Naive thymus-derived CD4-positive, alpha-beta T cell (primary cell): ENCODE results near the gene COX7B. TPM values are rescaled to one million over a fixed set of nuclear protein-coding genes. Genes with fewer than 3 reads are reported as not detected.
"Not testable (repeated sequence)": the region's sequence is repeated elsewhere in the genome, so short reads cannot be mapped to it uniquely, and the experiment has no call there.

Experiments
- ATAC-seq: fragments of 150-1000 bp; cut with Tn5 transposase; 2 replicates; pipeline ENCODE4 v1.10.0; 2021; ENCODE audit warnings: mild to moderate bottlenecking, moderate library complexity
- CTCF ChIA-PET: fragments of 350-600 bp; sonication (Branson Sonifier 250); formaldehyde crosslinking; loops from one replicate; lab custom pipeline; 2021; ENCODE audit warnings: antibody characterized with exemption; lab: Charles Lee
- POLR2A ChIA-PET: fragments of 350-600 bp; sonication (Branson Sonifier 250); formaldehyde crosslinking; loops from one replicate; lab custom pipeline; 2021; ENCODE audit warnings: antibody characterized with exemption, inconsistent platforms; lab: Charles Lee
- DNase-seq, 9 donors: peaks; one replicate each; pipeline versions ENCODE4 v3.0.0 to v3.0.0-alpha.2; 2020 to 2022; ENCODE audit warnings: mixed read lengths in 1 of 9
- H3K27ac ChIP-seq: one replicate; pipeline ENCODE4 v1.7.0; 2013; ENCODE audit warnings: mild to moderate bottlenecking, low read depth, low read length, moderate library complexity
- H3K27me3 ChIP-seq, 2 donors: one replicate each; pipeline ENCODE4 v1.7.0; 2013; ENCODE audit warnings: low read length in 2 of 2, mild to moderate bottlenecking in 2 of 2, moderate library complexity in 2 of 2; ENCODE audit not compliant: control insufficient read depth in 2 of 2, insufficient read depth in 2 of 2
- H3K36me3 ChIP-seq, 3 experiments: 1 replicate in 2 of 3; 2 replicates in 1 of 3; pipeline ENCODE4 v1.7.0; 2013; ENCODE audit warnings: low read length in 3 of 3, mild to moderate bottlenecking in 3 of 3, moderate library complexity in 1 of 3; ENCODE audit not compliant: insufficient read depth in 3 of 3, control insufficient read depth in 2 of 3
- H3K4me1 ChIP-seq, 2 donors: one replicate each; pipeline ENCODE4 v1.7.0; 2013; ENCODE audit warnings: low read length in 2 of 2, mild to moderate bottlenecking in 2 of 2, moderate library complexity in 1 of 2; ENCODE audit not compliant: control insufficient read depth in 2 of 2, insufficient read depth in 2 of 2
- H3K4me3 ChIP-seq: 2 replicates; pipeline ENCODE4 v1.7.0; 2013; ENCODE audit warnings: mild to moderate bottlenecking, low read length
- H3K9me3 ChIP-seq, 3 experiments: 1 replicate in 2 of 3; 2 replicates in 1 of 3; pipeline ENCODE4 v1.7.0; 2013; ENCODE audit warnings: low read length in 3 of 3; ENCODE audit not compliant: control insufficient read depth in 2 of 3
- H3K27ac Mint-ChIP-seq, 9 donors: one replicate each; pipeline ENCODE4 v1.8.0; 2020 to 2022; ENCODE audit warnings: mixed read lengths in 9 of 9, mild to moderate bottlenecking in 8 of 9, moderate library complexity in 5 of 9, inconsistent platforms in 2 of 9
- H3K27me3 Mint-ChIP-seq, 5 donors: one replicate each; pipeline ENCODE4 v1.8.0; 2021 to 2022; ENCODE audit warnings: mixed read lengths in 5 of 5, mild to moderate bottlenecking in 1 of 5
- H3K36me3 Mint-ChIP-seq, 5 donors: one replicate each; pipeline ENCODE4 v1.8.0; 2020 to 2022; ENCODE audit warnings: mixed read lengths in 5 of 5, mild to moderate bottlenecking in 3 of 5, inconsistent platforms in 1 of 5
- H3K4me1 Mint-ChIP-seq, 7 donors: one replicate each; pipeline ENCODE4 v1.8.0; 2020 to 2022; ENCODE audit warnings: mixed read lengths in 7 of 7, mild to moderate bottlenecking in 3 of 7, inconsistent platforms in 1 of 7
- H3K4me3 Mint-ChIP-seq, 10 donors: one replicate each; pipeline ENCODE4 v1.8.0; 2020 to 2022; ENCODE audit warnings: mild to moderate bottlenecking in 10 of 10, mixed read lengths in 10 of 10, moderate library complexity in 6 of 10, inconsistent platforms in 2 of 10
- H3K9me3 Mint-ChIP-seq, 11 donors: one replicate each; pipeline ENCODE4 v1.8.0; 2020 to 2022; ENCODE audit warnings: mixed read lengths in 11 of 11, mild to moderate bottlenecking in 4 of 11, inconsistent platforms in 1 of 11, moderate library complexity in 1 of 11
- intact Hi-C, 2 donors: fragments of 100-400 bp; cut with micrococcal nuclease; formaldehyde crosslinking; loops; one replicate each; pipeline ENCODE4 v1.15.1; 2023
- polyA plus RNA-seq, 2 donors: library from polyadenylated mRNA; unstranded; fragments of 300-500 nt; fragmentation: Illumina TruSeq; gene quantifications; one replicate each; pipeline ENCODE4 v1.2.3, GENCODE V29; 2021
- total RNA-seq, 6 experiments: library from RNA in 5 of 6; stranded (reverse) in 5 of 6; gene quantifications; 1 replicate in 5 of 6; 2 replicates in 1 of 6; pipeline ENCODE4 v1.2.3 and lab custom pipeline; 2021 to 2026

COX7B gene, protein sequence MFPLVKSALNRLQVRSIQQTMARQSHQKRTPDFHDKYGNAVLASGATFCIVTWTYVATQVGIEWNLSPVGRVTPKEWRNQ
- total RNA-seq, result 100 to 1,000 TPM in 4 of 5 experiments, 10 to 100 TPM in 1; 98.9 to 261 (median 103) TPM
- 100 to 1,000 TPM; 324 to 402 TPM for polyA plus RNA-seq
- total RNA-seq (lab: John Stamatoyannopoulos, UW), result 28.4 reads per million, percentile 58 among the genes with 10 or more reads in this experiment

DNA sequence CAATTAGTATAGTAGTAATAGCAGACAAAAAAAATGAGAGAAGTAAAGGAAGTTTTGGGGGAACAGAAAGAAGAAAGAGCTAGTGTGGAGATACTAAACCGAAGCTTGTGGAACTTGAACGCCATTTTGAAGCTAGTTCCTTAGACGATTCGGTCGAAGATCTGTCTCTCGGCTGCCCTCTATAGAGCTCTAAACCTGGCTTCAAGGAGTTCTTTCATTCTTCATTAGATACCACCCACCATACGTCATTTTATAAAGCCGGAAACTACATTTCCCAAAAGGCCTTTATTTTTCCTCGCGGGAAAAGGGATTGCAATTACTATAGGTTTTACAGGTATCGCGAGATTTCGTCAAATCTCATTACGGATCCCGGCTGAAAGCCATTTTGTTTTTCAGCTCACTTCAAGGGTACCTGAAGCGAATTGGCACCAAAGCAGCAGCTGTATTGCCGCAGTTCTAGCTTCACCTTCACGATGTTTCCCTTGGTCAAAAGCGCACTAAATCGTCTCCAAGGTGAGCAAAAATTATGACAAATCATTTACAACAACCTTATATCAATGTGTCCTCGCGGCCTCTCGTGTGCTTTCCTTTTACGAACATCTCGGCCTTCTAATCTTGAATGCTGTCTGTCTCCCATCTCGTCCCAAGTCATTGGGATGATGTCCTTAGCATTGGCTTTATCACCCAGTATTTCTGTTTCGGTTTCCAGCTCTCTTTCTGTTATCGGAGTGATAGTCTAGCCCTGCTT, at the start of gene COX7B:
TSS of gene COX7B (plus strand) at position 388 of the 748 bp plus-strand sequence. CDS start at position 474, 86 bp downstream.
- H3K36me3 Mint-ChIP-seq, result peaks cover 0 to 16% (median 3%) of the 10 kb centered on the region in 5 donors
- H3K27ac Mint-ChIP-seq, result peak within 1 kb of the TSS; percentile 91 to 97 (median 96)
- no peaks in the 10 kb centered on the region for H3K9me3 ChIP-seq
- H3K36me3 ChIP-seq, result peaks cover 0 to 5% (median 0%) of the 10 kb centered on the region in 3 experiments
- intact Hi-C loops, result loop anchor here (1.0 to 10.0 kb wide), 20 partner anchors 11 to 1752 kb away; partner anchors contain the start of genes ATP7A (in 2 of the 2), ATRX (in 2 of the 2), ITM2A (in 2 of the 2) and PGK1 (in 2 of the 2)
- H3K4me1 ChIP-seq, result peaks cover 6 to 8% of the 10 kb centered on the region in 2 donors
- ATAC-seq (peak; percentile 77), DNase-seq (peak; percentile 17 to 93 (median 87))
- no peaks in the 10 kb centered on the region for H3K9me3 Mint-ChIP-seq
- H3K27me3 ChIP-seq, result no peaks in the 10 kb centered on the region
- peak within 1 kb of the TSS; percentile 87 to 98 (median 92) for H3K4me3 Mint-ChIP-seq
- H3K4me1 Mint-ChIP-seq, result peaks cover 4 to 31% (median 22%) of the 10 kb centered on the region in 7 donors
- POLR2A ChIA-PET, result interaction anchor here (0.8 to 3.9 kb wide), 10 partner anchors 11 to 1751 kb away, joined by 3 to 62 read pairs (median 4); partner anchors contain the start of genes ATP7A and ATRX
- CTCF ChIA-PET, result interaction anchor here (0.7 to 2.1 kb wide), 5 partner anchors 11 to 1182 kb away, joined by 3 to 15 read pairs (median 5); partner anchors contain the start of gene ATP7A
- H3K27me3 Mint-ChIP-seq, result no peaks in the 10 kb centered on the region
- peak within 1 kb of the TSS; percentile 89 for H3K27ac ChIP-seq
- peak within 1 kb of the TSS; percentile 75 for H3K4me3 ChIP-seq

DNA sequence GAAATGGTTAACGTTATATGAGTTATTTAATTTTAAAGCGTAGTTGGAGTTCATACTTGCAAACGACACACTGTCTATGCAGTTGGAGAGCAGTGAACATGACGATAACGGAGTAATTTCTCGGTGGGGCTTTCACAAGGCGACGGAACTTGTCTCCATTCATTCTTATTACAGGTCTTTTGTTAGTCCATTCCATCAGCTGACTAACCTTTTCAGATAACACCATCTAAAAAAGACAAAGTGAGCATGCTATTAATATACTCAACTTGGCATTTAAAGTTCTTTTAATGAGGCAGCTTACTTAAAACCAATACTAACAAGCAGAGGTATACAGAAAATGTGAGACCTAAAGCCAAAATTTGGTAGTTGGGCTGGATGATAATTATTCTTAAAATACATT, 23.9 kb upstream of the COX7B start:
- Mint-ChIP-seq H3K9me3 (peaks cover 0 to 2% (median 0%) of the 10 kb centered on the region in 11 donors), H3K4me3 (no peak overlapping the region), H3K27ac (no peak overlapping the region), H3K36me3 (peaks cover 4 to 22% (median 18%) of the 10 kb centered on the region in 5 donors), H3K27me3 (no peaks in the 10 kb centered on the region), H3K4me1 (peaks cover 4 to 14% (median 4%) of the 10 kb centered on the region in 7 donors)
- Histone ChIP-seq H3K36me3 (peaks cover 0 to 3% (median 0%) of the 10 kb centered on the region in 3 experiments), H3K4me3 (no peak overlapping the region), H3K9me3 (no peaks in the 10 kb centered on the region), H3K27me3 (no peaks in the 10 kb centered on the region), H3K27ac (no peak overlapping the region), H3K4me1 (no peaks in the 10 kb centered on the region)
- ChIA-PET CTCF (no interaction called here), POLR2A (no interaction called here)
- DNase-seq (no peak), ATAC-seq (no peak)
- intact Hi-C loops, result no loop called here

DNA sequence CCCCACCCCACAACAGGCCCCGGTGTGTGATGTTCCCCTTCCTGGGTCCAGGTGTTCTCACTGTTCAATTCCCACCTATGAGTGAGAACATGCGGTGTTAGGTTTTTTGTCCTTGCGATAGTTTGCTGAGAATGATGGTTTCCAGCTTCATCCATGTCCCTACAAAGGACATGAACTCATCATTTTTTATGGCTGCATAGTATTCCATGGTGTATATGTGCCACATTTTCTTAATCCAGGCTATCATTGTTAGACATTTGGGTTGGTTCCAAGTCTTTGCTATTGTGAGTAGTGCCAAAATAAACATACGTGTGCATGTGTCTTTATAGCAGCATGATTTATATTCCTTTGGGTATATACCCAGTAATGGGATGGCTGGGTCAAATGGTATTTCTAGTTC, 17.9 kb upstream of the COX7B start:
- H3K27ac ChIP-seq, ATAC-seq, H3K4me1 Mint-ChIP-seq, H3K4me1 ChIP-seq, H3K27me3 ChIP-seq, DNase-seq, POLR2A ChIA-PET, H3K4me3 Mint-ChIP-seq, H3K36me3 ChIP-seq, H3K27ac Mint-ChIP-seq, H3K9me3 Mint-ChIP-seq, H3K4me3 ChIP-seq, intact Hi-C loops, CTCF ChIA-PET, H3K27me3 Mint-ChIP-seq, H3K9me3 ChIP-seq: not testable (repeated sequence)
- H3K36me3 Mint-ChIP-seq, result peaks cover 0 to 20% (median 7%) of the 10 kb centered on the region in 5 donors

DNA sequence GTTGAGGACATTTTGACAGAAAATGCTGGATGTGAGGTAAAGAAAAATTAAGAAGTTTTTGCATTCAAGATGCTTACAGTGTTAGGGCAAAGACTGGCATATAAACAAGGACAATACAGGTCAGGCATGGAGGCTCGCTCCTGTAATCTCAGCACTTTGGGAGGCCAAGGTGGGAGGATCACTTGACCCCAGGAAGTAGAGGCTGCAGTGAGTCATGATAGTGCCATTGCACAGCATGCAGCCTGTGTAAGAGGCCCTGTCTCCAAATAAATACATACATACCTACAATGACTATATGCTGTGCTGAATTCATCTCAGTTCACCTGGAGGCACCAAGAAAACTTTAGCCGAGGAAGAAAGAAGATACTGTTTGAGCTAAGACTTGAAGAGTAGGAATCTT, 6.4 kb upstream of the COX7B start:
- CTCF ChIA-PET, result no interaction called here
- POLR2A ChIA-PET, result interaction anchor here (1.4 kb wide), 1 partner anchor 18 kb away, joined by 3 read pairs; the partner anchor contains the start of gene ATP7A
- Histone ChIP-seq H3K36me3 (no peaks in the 10 kb centered on the region), H3K4me1 (peaks cover 4 to 15% of the 10 kb centered on the region in 2 donors), H3K27me3 (no peaks in the 10 kb centered on the region), H3K9me3 (no peaks in the 10 kb centered on the region), H3K27ac (no peak overlapping the region), H3K4me3 (no peak overlapping the region)
- Mint-ChIP-seq H3K4me1 (peaks cover 7 to 43% (median 41%) of the 10 kb centered on the region in 7 donors), H3K27ac (peak overlapping the region in 2 of 9 donors; percentile 28 to 56), H3K9me3 (no peaks in the 10 kb centered on the region), H3K36me3 (peaks cover 3 to 15% (median 8%) of the 10 kb centered on the region in 5 donors), H3K4me3 (peak overlapping the region; percentile 10 to 96 (median 36)), H3K27me3 (no peaks in the 10 kb centered on the region)
- intact Hi-C loops, result loop anchor here (10.0 kb wide), 5 partner anchors 208 to 1472 kb away; partner anchors contain the start of gene ITM2A (in 1 of the 2)
- DNase-seq, result no peak
- no peak for ATAC-seq

DNA sequence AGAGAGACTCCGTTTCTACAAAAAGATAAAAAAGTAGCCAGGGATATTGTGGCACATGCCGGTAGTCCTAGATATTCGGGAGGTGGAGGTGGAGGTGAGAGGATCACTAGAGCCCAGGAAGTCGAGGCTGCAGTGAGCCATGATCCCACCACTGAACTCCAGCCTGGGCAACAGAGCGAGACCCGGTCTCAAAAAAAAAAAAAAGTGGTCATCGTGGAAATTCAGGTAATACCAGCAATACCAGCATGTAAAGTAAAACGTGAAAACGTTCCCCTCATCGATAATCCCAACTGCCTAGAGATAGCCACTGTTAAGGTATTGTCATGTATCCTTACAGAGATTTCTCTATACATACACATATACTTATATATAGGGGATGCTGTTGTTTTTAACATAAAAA, 5.6 kb upstream of the COX7B start:
- Mint-ChIP-seq H3K9me3 (no peaks in the 10 kb centered on the region), H3K27me3 (no peaks in the 10 kb centered on the region), H3K27ac (peak overlapping the region in 5 of 9 donors; percentile 53 to 99 (median 99)), H3K4me1 (peaks cover 7 to 38% (median 37%) of the 10 kb centered on the region in 7 donors), H3K36me3 (peaks cover 3 to 15% (median 4%) of the 10 kb centered on the region in 5 donors), H3K4me3 (peak overlapping the region in 9 of 10 donors; percentile 17 to 99 (median 96))
- POLR2A ChIA-PET, result interaction anchor here (1.4 kb wide), 1 partner anchor 17 kb away, joined by 3 read pairs; the partner anchor contains the start of gene ATP7A
- H3K27me3 ChIP-seq, result no peaks in the 10 kb centered on the region
- DNase-seq, result no peak
- H3K4me1 ChIP-seq, result peaks cover 4 to 15% of the 10 kb centered on the region in 2 donors
- H3K36me3 ChIP-seq, result no peaks in the 10 kb centered on the region
- no peak for ATAC-seq
- no peak overlapping the region for H3K4me3 ChIP-seq
- H3K27ac ChIP-seq, result peak overlapping the region; percentile 93
- CTCF ChIA-PET, result interaction anchor here (0.7 kb wide), 1 partner anchor 180 kb away, joined by 3 read pairs; no protein-coding TSS in a partner anchor
- intact Hi-C loops, result loop anchor here (10.0 kb wide), 5 partner anchors 209 to 1471 kb away; partner anchors contain the start of gene ITM2A (in 1 of the 2)
- no peaks in the 10 kb centered on the region for H3K9me3 ChIP-seq
